ENCODE results near the gene ANXA6.
A peak's percentile ranks its signal among the peaks of the same experiment; 100 is the strongest.
"Not testable (repeated sequence)": the region's sequence is repeated elsewhere in the genome, so short reads cannot be mapped to it uniquely, and the experiment has no call there.

The ANXA6 gene

DNA sequence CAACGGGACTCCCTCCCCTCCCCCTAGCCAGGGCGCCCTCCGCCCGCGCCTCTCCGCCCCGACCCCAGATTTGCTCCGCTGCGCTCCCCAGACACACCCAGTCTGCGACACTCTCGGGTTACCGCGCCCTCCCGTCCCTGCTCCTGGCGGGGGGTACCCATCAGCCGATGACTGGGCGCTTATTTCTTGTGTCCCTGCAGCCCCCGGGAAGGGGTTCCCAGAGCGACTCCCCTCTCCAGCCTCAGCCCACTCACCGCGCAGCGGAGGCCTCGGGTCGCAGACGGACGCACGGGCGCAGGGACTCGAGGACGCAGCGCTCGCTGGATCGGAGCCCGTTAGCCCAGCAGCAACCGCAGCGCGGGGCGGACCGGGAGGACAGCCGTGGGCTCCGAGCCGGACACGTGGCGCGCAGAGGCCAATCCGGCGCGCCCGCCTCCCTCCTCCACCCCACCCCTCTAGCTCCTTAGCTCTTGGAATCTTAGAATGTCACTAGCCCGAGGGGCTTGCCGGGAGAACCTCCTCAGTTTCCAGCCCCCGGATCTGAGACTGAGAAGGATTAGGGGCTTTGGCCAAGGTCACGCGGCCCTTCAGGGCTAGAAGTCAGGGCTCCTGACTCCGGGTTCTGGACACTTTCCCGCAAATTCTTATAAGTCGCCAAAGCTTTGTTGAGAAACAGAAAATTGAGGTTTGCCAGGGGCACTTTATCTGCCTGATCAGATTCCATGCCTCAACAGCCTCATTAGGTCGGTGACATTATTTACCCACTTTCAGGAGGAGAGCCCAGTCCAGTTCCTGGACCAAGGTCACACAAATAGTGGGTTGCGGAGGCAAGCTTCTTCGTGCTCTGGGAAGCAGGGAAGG is at the start of gene ANXA6:
ANXA6 (minus strand) TSS at position 354 of the 861 bp plus-strand sequence. CDS start 9,878 bp downstream, outside the sequence.
- peak; percentile 39 for DNase-seq

DNA sequence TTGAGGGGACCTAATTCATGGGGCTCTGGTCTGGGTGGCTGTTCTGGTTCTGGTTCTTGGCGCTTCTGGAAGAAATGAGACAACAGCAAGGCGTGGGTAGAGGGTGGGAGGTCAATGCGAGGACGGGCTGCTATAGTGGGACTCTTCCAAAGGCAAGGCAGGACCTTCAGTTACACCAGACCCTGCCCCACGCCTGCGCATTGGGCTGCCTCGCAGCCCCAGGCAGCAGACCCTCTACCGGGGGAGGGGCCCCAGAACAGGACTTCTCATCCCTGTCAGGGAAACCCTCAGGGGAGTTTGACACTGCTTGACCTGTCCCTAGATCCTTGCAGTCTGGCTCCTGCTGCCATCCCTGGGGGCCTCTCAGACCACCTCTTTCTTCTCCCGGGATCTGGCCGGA is 47.8 kb upstream of the ANXA6 start:
- no peak for DNase-seq

DNA sequence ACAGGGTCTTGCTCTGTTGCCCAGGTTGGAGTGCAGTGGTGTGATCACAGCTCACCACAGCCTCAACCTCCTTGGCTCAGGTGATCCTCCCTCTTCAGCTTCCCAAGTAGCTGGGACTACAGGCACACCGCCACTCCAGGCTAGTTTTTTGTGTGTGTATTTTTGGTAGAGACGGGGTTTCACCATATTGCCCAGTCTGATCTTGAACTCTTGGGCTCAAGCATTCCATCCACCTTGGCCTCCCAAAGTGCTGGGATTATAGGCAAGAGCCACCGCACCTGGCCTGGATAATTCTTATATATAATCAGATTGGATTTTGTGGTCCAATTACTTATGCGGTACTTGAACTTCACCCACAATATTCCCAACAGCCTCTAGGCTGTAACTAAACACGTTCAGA is 46.5 kb upstream of the ANXA6 start:
- no peak for DNase-seq

DNA sequence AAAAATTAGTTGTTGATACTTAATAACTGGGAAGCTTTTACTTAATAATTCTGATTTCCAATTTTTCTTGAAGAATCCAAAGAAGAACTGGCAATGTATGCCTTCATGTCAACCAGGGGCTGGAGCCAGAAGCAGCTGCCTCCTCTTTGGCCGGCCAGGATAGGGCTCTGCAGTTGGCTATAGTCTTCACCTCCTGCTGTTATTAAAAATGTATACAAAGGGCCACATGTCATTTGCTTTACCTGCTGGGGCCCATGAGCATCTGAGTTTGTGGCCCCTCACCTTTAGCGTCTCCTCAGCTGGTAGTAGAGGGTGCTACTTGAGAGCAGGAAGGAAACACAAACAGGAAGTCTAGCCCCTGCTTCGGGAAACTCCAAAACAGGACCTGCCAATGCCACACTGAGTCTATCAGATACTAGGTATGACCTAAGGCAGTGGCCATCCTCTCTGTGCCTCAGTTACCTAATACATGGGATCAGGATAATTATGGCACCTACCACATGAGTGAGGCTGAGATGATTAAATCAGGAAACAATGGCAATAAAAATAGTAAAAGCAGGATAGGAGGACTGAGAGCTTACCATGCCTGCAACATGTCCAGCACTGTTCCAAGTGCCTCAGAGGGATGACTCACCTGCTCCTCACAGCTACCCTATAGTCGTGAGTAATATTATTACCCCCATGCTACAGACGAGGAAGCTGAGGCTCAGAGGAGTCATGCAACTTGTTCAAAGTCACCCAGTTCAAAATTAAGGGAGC is 45.0 kb upstream of the ANXA6 start:
- DNase-seq, result no peak

DNA sequence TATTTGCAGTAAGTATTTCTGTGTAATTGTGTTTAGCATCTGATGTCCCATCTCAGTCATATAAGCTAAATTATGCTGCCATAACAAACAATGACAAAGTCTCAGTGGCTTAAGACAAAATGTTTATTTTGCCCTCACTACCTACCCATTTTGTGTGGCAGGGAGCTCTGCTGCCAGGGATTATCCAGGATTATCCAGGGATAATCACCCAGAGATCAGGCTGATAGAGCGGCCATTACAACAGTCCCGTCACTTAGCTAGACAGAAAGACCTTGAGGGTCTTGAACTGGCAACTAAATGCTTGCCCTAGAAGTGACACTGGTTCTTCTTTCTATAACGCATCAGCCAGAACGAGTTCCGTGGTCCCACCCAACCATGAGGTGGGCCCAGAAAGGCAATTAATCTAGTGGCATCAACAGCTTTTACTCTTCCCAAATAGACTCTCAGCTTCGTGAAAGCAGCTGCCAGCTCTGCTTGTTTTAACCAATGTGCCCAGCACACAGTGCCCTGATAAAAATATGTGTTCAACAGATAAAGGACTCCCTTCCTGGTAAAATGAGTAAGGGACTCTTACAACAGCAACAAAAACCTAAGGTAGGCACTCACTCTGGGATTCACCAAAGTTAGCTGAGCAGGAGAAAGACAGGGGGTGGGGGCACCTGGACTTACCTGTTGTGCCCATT is 43.5 kb upstream of the ANXA6 start:
- DNase-seq, result no peak

DNA sequence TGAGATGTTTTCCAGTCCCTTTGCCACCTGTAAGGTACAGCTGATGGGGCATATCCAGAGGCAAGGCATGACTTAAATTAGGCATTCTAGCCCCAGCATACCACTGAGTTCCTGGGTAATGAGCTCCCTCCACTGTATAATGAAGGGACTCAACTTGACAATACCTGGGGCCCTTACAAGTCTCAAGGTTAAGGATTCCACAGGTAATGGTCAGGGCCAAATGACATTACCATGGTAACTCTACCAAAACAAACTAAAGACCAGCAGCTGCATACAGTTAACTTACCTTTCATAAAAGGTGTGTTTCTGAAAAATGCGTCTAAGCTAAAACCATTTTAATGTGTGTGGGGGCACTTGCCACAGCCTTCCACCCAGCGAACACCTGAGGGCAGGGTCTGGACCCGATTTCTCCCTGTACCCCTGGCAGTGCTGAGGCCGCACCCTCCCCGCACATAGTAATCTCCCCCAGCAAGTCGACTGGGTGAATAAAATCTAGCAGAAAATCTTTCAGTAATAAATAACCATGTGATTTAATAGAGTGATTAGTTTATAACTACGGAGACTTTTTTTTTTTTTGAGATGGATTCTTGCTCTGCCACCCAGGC is 42.1 kb upstream of the ANXA6 start:
- DNase-seq, result no peak

DNA sequence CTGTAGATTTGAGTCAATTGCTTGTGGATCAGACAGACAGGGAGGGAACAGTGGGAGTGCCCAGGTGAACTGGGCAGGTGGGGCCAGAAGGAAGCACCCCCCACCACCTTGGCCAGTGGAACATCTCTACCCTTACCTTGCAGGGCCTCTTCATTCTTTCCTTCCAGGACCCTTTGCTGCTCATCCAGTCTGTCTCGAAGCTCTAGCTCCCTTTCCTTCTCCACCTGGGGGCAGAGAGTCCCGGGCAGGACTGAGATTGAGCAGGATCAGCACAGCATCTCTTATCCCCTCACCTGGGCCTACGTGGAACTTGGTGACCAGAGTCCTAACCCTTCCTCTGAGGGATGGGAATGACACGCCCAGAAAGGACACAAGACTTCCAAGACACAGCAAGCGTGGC is 41.3 kb upstream of the ANXA6 start:
- DNase-seq, result no peak

DNA sequence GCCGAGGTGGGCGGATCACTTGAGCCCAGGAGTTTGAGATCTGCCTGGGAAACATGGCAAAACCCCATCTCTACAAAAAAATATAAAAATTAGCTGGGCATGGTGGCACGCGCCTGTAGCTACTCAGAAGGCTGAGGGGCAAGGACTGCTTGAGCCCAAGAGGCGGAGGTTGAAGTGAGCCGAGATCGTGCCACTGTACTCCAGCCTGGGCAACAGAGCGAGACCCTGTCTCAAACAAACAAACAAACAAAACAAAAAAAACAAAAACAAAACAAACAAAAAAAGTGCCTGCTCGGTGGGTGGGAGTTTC is 39.7 kb upstream of the ANXA6 start:
- DNase-seq, result not testable (repeated sequence)

DNA sequence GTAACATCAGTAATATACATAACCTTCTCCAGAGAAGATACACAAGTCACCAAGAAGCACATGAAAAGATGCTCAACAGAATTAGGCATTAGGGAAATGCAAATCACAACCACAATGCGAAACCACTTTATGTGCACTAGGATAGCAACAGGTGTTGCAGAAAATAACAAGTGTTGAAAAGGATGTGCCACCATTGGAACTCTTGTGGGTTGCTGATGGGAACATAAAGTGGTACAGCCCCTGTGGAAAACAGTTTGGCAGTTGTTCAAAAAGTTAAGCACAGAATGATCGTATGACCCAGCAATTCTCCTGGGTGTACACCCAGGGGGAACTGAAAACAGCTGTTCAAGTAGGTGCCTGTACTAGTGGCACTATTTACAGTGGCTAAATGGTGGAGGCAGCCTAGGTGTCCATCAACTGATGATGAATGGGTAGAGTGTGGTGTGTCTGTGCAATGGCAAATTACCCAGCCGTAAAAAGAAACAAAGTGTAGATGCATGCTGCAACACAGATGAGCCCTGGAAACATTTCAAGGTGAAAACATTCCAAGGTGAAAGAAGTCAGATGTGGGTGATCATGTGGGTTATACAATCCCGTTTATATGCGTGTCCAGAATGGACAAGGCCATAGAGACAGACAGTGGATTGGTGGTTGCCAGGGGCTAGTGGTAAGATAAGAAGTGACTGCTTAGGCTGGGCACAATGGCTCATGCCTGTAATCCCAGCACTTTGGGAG is 39.1 kb upstream of the ANXA6 start:
- no peak for DNase-seq

DNA sequence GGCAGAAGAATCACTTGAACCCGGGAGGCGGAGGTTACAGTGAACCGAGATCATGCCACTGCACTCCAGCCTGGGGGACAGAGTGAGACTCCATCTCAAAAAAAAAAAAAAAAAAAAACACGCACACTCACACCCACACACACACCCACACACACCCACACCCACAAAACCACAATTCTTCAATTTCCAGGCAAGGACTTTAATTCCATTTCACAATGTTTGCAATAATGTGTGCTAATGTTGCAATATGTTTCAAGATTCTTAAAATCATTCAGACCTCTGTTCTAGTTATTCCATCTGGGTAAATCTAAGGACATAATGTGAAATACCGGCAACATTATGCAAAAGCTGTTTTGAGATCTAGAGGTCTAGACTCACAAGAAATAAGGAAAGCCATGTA is 38.0 kb upstream of the ANXA6 start:
- peak; percentile 61 for DNase-seq

DNA sequence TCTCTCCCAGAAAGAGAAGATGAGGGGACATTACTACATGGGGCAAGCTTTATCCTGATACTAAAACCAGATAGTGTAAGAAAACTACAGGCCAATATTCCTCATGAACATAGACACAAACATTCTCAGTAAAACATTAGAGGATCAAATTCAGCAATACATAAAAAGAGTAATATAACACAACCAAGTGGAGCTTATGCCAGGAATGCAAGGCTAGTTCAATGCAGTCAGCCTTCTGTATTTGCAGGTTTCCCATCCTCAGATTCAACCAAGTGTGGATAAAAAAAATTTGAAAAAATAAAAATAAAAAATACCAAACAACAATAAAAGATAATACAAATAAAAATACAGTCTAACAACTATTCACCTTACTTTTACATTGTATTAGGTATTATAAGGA is 35.0 kb upstream of the ANXA6 start:
- no peak for DNase-seq

DNA sequence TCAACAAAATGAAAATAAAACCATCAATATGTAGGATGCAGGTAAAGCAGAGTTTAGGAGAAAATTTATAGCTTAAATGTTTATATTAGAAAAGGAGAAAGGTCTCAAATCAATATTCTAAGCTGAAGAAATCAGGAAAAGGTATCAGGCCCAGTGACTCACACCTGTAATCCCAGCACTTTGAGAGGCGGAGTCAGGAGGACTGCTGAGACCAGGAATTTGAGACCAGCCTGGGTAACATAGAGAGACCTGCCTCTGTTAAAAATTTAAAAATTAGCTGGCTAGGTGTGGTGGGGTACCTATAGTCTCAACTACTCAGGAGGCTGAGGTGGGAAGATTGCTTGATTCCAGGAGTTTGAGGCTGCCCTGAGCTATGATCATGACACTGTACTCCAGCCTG is 34.1 kb upstream of the ANXA6 start:
- no peak for DNase-seq

DNA sequence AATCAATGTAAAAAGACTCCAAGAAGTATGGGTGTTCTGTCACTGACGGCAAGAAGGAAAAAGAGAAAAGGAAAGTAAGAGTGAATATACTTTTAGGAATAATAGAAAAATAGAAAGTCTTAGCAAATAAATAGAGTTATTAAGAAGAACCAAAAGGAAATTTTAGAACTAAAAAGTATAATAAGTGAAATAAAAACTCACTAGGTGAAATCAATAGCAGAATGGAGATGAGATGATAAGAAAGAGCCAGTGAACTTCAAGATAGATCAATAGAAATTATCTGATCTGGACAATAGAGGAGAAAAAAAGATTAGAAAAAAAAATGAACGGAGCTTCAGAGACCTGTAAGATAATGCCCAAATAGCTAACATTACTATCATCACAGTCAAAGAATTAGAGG is 31.6 kb upstream of the ANXA6 start:
- DNase-seq, result no peak

DNA sequence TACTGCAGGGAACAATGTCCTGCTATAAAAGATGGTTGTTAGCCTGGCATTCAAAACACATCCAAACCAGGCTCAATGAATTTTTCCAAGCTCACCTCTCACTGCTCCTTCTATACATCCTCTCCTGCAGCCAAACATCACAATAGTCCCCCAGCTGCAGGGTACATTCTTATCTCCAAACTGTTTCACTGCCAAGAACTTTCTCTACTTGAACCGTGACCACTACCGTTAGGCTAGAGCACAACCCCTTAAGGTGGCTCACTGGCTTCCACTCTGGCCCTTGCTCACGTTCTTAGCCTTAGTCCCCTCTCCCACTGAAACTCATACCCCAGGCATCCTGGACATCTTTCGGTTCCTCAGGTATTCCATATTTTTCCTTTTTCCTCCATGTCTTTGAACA is 29.0 kb upstream of the ANXA6 start:
- DNase-seq, result no peak

DNA sequence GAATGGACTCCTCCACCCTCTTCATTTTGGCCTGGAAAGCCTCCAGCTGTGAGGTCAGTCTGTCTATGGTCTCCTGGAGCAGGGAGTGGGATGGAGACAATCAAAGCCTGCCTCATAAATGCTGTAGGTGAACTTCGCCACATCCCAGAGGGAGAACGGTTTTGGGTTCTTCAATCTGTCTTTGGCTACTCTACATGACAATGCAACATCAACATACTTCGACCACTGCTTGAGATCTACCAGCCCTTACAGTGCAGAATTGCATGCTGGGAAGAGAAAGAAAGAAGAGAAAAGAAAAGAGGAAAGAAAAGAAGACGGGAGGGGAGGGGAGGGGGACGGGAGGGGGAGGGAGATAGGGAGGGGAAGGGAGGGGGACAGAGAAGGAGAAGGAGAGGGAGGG is 28.5 kb upstream of the ANXA6 start:
- no peak for DNase-seq

DNA sequence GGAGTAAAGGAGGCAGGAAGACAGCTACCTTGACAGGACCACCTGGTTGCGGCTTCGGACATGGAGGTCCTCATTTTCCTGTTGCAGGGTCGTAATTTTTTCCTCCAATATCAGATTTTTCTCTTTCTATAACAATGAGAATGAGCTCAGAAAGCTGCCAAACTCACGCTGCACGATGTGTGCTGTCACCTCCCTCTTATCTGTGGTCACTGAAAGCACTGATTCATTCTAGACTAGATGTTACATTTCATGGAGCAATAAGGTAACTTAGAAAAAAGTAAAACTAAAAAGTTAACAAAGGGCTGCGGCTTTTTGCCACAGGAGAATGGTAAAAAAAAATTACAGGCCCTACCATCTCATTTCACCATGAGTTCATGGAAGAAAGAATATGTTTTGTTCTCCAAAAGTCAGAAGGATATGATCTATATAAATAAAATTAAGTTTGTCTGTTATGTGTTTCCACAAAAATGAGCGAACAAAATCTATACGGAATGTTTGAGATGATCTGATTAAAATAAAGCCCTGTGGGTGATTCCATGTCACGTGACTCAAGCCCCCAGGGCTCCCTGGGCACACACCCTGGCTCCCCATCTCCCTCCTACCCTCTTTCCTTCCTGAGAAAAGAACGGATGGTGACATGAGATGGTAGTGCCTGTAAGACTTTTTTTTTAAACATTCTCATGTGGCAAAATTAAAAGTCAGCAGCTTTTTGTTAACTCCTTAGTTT is 26.9 kb upstream of the ANXA6 start:
- no peak for DNase-seq

DNA sequence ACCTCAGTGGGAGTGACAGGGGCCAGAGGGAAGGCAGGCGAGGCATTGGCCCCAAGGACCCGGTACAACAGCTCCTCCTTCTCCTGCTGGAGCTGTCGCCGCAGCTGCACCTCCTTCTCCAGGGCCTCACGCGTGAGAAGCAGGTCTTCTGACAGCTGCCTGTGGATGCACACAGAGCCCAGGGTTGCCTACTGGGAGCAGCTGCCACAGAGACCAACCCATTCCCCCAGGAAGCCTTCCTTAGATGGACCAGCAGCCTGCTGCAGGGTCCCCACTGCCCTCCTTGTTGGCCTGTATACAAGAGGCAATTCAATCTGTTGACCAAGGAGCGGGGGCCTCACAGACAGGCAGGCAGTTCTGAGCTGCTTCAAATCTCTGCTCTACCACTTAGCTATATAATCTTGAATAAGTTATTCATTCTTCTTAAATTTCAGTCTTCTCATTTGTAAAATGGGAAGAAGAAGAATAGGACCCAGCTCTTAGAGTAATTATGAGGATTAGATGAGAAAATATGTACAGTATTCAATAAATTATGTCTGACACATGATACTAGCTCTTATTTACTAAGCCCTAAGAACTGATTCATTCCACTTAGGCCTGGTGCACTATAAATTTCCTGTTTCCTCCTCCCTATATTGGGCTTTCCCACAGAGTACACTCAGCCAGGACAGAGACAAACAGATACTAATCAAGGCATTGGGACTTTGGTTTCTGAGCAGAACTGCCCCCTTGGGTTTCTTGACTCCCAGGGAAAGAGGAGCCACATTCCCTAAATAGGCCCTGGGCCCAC is 26.1 kb upstream of the ANXA6 start:
- DNase-seq, result no peak

DNA sequence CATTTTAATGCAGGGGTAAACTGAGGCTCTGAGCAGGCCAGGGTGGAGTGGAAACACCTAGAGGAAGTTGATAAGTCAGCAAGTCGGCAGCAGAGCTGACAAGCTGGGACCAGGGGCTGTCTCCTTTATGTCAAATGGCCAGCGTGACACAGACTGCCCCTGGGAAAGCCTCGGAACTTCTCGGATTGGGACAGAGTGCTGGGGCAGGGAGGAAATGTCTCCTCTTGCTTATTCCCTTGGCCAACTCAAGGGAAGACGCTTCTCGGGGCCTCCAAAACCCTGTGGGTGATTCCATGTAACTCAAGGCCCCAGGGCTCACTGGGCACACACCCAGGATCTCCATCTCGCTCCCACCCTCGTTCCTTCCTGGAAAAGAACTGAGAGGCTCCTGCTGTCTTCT is 25.4 kb upstream of the ANXA6 start:
- no peak for DNase-seq

DNA sequence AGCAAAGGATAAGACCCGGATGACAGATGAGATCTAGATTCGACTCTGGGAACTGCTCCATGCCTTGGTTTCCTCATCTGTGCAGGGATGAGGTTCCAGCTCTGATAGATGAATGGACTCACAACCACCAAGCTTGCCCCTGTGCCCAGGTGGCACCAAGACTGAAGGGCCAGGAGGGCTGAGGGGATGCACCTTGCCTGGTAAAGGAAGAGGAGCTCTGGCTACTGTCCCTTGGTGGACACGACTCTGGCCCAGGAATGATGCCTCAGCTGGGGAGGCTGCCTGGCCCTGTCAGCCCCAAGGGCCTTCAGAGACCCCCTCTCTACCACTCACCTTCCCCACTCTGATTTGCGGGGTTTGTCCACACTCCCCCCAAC is 24.9 kb upstream of the ANXA6 start:
- no peak for DNase-seq

DNA sequence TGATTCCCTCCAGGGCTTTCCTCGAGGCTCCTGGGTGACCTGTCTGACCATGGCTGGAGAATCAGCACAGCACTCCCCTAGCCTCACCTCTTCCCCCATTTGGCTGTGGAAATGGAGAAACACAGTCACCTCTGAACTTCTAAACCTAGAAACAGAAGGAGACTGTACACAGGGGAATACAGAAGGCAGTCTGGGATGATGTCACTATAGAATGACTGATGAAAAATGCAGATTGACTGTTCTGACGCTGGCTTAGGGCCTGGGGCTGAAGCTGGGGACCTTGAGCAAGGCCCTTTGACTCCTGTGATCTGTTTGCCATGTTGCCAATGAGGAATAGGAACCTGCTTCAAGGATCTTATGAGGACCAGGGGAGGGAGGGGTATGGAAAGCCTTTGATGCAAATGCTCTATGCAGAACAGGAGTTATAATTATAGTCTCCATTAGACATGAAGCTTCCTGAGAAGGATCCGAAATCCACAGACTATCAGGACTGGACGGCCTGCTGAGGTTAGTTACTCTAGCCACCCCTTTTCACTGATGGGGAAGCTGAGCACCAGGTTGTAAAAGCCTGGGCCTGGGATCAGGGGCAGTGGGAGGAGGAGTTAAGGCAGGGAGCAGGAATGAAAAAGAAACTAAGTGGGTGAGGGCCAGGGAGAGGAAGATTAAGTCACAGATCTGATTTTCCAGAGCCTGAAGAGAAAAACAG is 24.4 kb upstream of the ANXA6 start:
- DNase-seq, result no peak

DNA sequence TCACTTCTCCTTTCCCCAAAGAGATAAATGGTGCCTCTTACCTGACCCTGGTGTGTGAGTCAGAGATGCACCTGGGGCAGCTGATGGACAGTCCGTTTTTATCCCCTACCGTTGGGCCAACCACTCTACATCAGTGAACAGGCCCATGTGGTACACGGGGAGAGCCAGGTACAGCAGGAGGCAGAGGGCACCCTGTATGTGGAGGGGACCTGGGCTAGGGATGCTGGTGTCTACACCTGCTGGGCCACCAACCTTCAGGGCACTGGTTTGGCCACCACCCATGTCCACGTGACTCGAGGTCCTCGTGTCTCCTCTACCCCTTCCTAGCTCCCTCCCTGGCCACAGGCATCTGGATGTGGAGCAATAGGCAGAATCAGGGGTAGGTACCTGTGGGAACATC is 22.7 kb upstream of the ANXA6 start:
- DNase-seq, result no peak
